ENCODE data around the gene C2orf66. TPM values are rescaled to one million over a fixed set of nuclear protein-coding genes. Genes with fewer than 3 reads are reported as not detected.

Gene C2orf66
- total RNA-seq, 1 donor from 2014 or later, result not detected

- H3K4me3 ChIP-seq (ENCODE audit: low read length in 3 of 3), result no peak overlapping the region
- H3K9ac ChIP-seq (ENCODE audit: low read depth in 1 of 3, low read length in 3 of 3), result no peak overlapping the region
- H3K36me3 ChIP-seq (ENCODE audit: control insufficient read depth in 3 of 3, insufficient read depth in 3 of 3, low read length in 3 of 3), result peaks cover 21 to 74% (median 51%) of the 10 kb centered on the region in 3 donors
- H3K9me3 ChIP-seq (ENCODE audit: control insufficient read depth in 3 of 3, low read length in 3 of 3), result no peaks in the 10 kb centered on the region
- no peak overlapping the region for H3K27ac ChIP-seq (ENCODE audit: low read depth, low read length)
- no peaks in the 10 kb centered on the region for H3K27me3 ChIP-seq (ENCODE audit: control insufficient read depth in 3 of 3, insufficient read depth in 3 of 3, low read length in 3 of 3)
- no peaks in the 10 kb centered on the region for H3K4me1 ChIP-seq (ENCODE audit: control insufficient read depth in 3 of 3, insufficient read depth in 3 of 3, low read length in 3 of 3)
These were observed 25.6 kb downstream of the C2orf66 start for GRCh38 chr2:196783431-196784094.

DNA sequence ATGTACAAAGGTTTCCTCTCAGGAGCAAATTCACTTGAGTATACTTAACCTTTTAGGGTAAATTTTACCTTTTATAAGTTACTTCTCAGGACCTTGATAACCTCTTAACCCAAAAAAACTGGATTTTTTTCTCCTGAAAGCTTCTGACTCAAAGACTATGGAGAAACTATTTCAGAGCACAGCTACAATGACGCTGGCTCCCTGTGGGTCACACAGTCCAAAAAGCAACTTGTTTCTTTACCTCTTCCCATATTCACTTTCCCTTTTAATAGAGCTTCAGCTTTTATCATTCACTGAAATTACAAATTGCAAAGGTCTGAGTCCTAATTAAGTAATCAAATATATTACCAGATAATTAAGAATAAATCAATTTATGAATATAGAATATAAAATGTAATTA lies 42.1 kb downstream of the C2orf66 start:
- Histone ChIP-seq H3K27ac (ENCODE audit: low read depth, low read length) (no peak overlapping the region), H3K9me3 (ENCODE audit: control insufficient read depth in 3 of 3, low read length in 3 of 3) (no peaks in the 10 kb centered on the region), H3K36me3 (ENCODE audit: control insufficient read depth in 3 of 3, insufficient read depth in 3 of 3, low read length in 3 of 3) (peaks cover 15 to 43% (median 28%) of the 10 kb centered on the region in 3 donors), H3K9ac (ENCODE audit: low read depth in 1 of 3, low read length in 3 of 3) (no peak overlapping the region), H3K4me3 (ENCODE audit: low read length in 3 of 3) (no peak overlapping the region), H3K4me1 (ENCODE audit: control insufficient read depth in 3 of 3, insufficient read depth in 3 of 3, low read length in 3 of 3) (no peaks in the 10 kb centered on the region), H3K27me3 (ENCODE audit: control insufficient read depth in 3 of 3, insufficient read depth in 3 of 3, low read length in 3 of 3) (no peaks in the 10 kb centered on the region)

- Histone ChIP-seq H3K4me1 (ENCODE audit: control insufficient read depth in 3 of 3, insufficient read depth in 3 of 3, low read length in 3 of 3) (no peaks in the 10 kb centered on the region), H3K9me3 (ENCODE audit: control insufficient read depth in 3 of 3, low read length in 3 of 3) (no peaks in the 10 kb centered on the region), H3K27ac (ENCODE audit: low read depth, low read length) (no peak overlapping the region), H3K27me3 (ENCODE audit: control insufficient read depth in 3 of 3, insufficient read depth in 3 of 3, low read length in 3 of 3) (no peaks in the 10 kb centered on the region), H3K9ac (ENCODE audit: low read depth in 1 of 3, low read length in 3 of 3) (no peak overlapping the region), H3K4me3 (ENCODE audit: low read length in 3 of 3) (no peak overlapping the region), H3K36me3 (ENCODE audit: control insufficient read depth in 3 of 3, insufficient read depth in 3 of 3, low read length in 3 of 3) (peaks cover 2 to 9% (median 8%) of the 10 kb centered on the region in 3 donors)
These were observed 49.8 kb downstream of the C2orf66 start for GRCh38 chr2:196759378-196759706.

GRCh38 chr2:196758474-196759377 lies 50.4 kb downstream of the C2orf66 start:
- no peak overlapping the region for H3K9ac ChIP-seq (ENCODE audit: low read depth in 1 of 3, low read length in 3 of 3)

More at GRCh38 chr2:196758474-196759377, 50.4 kb downstream of the C2orf66 start:
- Histone ChIP-seq H3K4me3 (ENCODE audit: low read length in 3 of 3) (no peak overlapping the region), H3K27me3 (ENCODE audit: control insufficient read depth in 3 of 3, insufficient read depth in 3 of 3, low read length in 3 of 3) (no peaks in the 10 kb centered on the region), H3K36me3 (ENCODE audit: control insufficient read depth in 3 of 3, insufficient read depth in 3 of 3, low read length in 3 of 3) (peaks cover 0 to 5% (median 4%) of the 10 kb centered on the region in 3 donors), H3K4me1 (ENCODE audit: control insufficient read depth in 3 of 3, insufficient read depth in 3 of 3, low read length in 3 of 3) (no peaks in the 10 kb centered on the region), H3K27ac (ENCODE audit: low read depth, low read length) (no peak overlapping the region), H3K9me3 (ENCODE audit: control insufficient read depth in 3 of 3, low read length in 3 of 3) (no peaks in the 10 kb centered on the region)

Small RNA genes within 50 kb of the gene (small RNA-seq; reads per million reads assigned to genes)
- not detected for gene AC012486.1

Other genes with a start within 250 kb of the C2orf66 start
- 23.5 TPM for gene HECW2, start 215.8 kb downstream of the C2orf66 start, total RNA-seq
- 6.8 TPM for gene CCDC150, start 169.6 kb downstream of the C2orf66 start, total RNA-seq
- 56.9 TPM for gene GTF3C3, start 9.7 kb downstream of the C2orf66 start, total RNA-seq
- gene PGAP1, start 117.4 kb upstream of the C2orf66 start, total RNA-seq, result 24.0 TPM

Measured in skeletal muscle tissue (tissue), 5 donors.